PFSK-1 (cell line): ENCODE data around the gene PDE4B.

Source experiments
- REST ChIP-seq, 2 experiments: IDR thresholded peaks; 2 replicates each; pipeline versions ENCODE4 v1.6.1 to v1.8.0; 2011 to 2012; ENCODE audit warnings: low read depth in 2 of 2, low read length in 2 of 2, control low read depth in 1 of 2, inconsistent platforms in 1 of 2, mild to moderate bottlenecking in 1 of 2, moderate library complexity in 1 of 2; ENCODE audit not compliant: insufficient read depth in 1 of 2
- TAF1 ChIP-seq: IDR thresholded peaks from 2 replicates; pipeline ENCODE4 v1.6.1; 2012; ENCODE audit warnings: low read length, control low read depth, borderline replicate concordance; ENCODE audit not compliant: insufficient read depth

GRCh38 chr1:65946960-65947359 is 154.3 kb downstream of the PDE4B start:
- TF ChIP-seq TAF1 (no peak), REST (IDR thresholded peaks at IDR 0.05; ENCODE audit: insufficient read depth in 1 of 2, low read depth in 2 of 2, low read length in 2 of 2) (no peak)
